ENCODE results near the gene TBC1D9B.

GRCh38 chr5:179953987-179954386, 46.3 kb upstream of the TBC1D9B start:
- TF ChIP-seq, protein P1, sequence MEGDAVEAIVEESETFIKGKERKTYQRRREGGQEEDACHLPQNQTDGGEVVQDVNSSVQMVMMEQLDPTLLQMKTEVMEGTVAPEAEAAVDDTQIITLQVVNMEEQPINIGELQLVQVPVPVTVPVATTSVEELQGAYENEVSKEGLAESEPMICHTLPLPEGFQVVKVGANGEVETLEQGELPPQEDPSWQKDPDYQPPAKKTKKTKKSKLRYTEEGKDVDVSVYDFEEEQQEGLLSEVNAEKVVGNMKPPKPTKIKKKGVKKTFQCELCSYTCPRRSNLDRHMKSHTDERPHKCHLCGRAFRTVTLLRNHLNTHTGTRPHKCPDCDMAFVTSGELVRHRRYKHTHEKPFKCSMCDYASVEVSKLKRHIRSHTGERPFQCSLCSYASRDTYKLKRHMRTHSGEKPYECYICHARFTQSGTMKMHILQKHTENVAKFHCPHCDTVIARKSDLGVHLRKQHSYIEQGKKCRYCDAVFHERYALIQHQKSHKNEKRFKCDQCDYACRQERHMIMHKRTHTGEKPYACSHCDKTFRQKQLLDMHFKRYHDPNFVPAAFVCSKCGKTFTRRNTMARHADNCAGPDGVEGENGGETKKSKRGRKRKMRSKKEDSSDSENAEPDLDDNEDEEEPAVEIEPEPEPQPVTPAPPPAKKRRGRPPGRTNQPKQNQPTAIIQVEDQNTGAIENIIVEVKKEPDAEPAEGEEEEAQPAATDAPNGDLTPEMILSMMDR (conservative IDR thresholded peaks at IDR 0.05; ENCODE audit: low read depth, low read length): no peak
- no peak for TF ChIP-seq EZH2 (IDR thresholded peaks at IDR 0.05; ENCODE audit: low read length, unreplicated experiment)
